Measurements from ENCODE around the gene FAM120B. TPM values are rescaled to one million over a fixed set of nuclear protein-coding genes. Genes with fewer than 3 reads are reported as not detected.

Gene FAM120B
- total and polyA plus RNA-seq, 2 experiments from 2014 or later, result 7.2 to 16.7 TPM

DNA sequence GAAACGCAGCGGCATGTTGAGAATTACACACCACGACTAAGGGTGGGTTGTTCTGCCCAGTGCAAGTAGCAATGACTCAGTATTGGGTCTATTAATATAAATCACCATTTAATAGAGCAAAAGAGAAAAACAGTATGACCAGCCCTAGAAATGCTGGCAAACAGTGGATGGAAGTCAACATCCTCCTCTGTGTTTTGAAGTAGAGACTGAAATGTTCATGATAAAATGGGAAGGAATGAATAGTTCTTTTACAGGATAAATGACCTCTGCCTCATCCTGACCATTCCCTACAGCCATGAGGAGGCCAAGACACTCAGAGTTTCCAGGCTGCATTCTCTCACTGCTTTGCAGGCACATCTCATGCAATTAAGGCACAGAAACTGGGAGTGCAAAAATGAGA lies 134.8 kb downstream of the FAM120B start:
- Histone ChIP-seq H3K4me3 (no peak overlapping the region), H3K9me2 (ENCODE audit: insufficient read depth) (0 out of 2 replicates have a peak, but pooled peaks cover 3% of the 10 kb centered on the region), H3K4me2 (no peak overlapping the region), H2AFZ (no peak overlapping the region), H3K79me2 (replicated peaks; ENCODE audit: insufficient read depth) (no peaks in the 10 kb centered on the region), H3F3A (replicated peaks; ENCODE audit: low read depth) (no peaks in the 10 kb centered on the region), H3K27ac (ENCODE audit: low read depth) (no peak overlapping the region), H3K27me3 (ENCODE audit: insufficient read depth) (no peaks in the 10 kb centered on the region), H4K20me1 (replicated peaks; ENCODE audit: insufficient read depth) (no peaks in the 10 kb centered on the region), H3K4me1 (ENCODE audit: insufficient read depth) (peaks cover 5% of the 10 kb centered on the region; the same call in 1 of the 2 replicates), H3K36me3 (ENCODE audit: insufficient read depth) (no peaks in the 10 kb centered on the region)
- no peak for TF ChIP-seq ZNF331 (CRISPR knock-in tag; IDR thresholded peaks at IDR 0.05; ENCODE audit: low read depth)
- TF ChIP-seq ZNF114 (CRISPR knock-in tag; IDR thresholded peaks at IDR 0.05), result no peak
- TF ChIP-seq, protein P1, sequence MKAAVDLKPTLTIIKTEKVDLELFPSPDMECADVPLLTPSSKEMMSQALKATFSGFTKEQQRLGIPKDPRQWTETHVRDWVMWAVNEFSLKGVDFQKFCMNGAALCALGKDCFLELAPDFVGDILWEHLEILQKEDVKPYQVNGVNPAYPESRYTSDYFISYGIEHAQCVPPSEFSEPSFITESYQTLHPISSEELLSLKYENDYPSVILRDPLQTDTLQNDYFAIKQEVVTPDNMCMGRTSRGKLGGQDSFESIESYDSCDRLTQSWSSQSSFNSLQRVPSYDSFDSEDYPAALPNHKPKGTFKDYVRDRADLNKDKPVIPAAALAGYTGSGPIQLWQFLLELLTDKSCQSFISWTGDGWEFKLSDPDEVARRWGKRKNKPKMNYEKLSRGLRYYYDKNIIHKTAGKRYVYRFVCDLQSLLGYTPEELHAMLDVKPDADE (IDR thresholded peaks at IDR 0.05), result no peak
- TF ChIP-seq NANOG (IDR thresholded peaks at IDR 0.05; ENCODE audit: borderline replicate concordance), result no peak
- no peak for TF ChIP-seq EZH2 (IDR thresholded peaks at IDR 0.05; ENCODE audit: low read depth, unreplicated experiment)
- TF ChIP-seq JUNB (IDR thresholded peaks at IDR 0.05; ENCODE audit: unreplicated experiment), result no peak
- no peak for TF ChIP-seq STAT1 (IDR thresholded peaks at IDR 0.05; ENCODE audit: unreplicated experiment)
- no peak for TF ChIP-seq EZH2phosphoT487 (IDR thresholded peaks at IDR 0.05; ENCODE audit: unreplicated experiment)
- TF ChIP-seq, protein P2, sequence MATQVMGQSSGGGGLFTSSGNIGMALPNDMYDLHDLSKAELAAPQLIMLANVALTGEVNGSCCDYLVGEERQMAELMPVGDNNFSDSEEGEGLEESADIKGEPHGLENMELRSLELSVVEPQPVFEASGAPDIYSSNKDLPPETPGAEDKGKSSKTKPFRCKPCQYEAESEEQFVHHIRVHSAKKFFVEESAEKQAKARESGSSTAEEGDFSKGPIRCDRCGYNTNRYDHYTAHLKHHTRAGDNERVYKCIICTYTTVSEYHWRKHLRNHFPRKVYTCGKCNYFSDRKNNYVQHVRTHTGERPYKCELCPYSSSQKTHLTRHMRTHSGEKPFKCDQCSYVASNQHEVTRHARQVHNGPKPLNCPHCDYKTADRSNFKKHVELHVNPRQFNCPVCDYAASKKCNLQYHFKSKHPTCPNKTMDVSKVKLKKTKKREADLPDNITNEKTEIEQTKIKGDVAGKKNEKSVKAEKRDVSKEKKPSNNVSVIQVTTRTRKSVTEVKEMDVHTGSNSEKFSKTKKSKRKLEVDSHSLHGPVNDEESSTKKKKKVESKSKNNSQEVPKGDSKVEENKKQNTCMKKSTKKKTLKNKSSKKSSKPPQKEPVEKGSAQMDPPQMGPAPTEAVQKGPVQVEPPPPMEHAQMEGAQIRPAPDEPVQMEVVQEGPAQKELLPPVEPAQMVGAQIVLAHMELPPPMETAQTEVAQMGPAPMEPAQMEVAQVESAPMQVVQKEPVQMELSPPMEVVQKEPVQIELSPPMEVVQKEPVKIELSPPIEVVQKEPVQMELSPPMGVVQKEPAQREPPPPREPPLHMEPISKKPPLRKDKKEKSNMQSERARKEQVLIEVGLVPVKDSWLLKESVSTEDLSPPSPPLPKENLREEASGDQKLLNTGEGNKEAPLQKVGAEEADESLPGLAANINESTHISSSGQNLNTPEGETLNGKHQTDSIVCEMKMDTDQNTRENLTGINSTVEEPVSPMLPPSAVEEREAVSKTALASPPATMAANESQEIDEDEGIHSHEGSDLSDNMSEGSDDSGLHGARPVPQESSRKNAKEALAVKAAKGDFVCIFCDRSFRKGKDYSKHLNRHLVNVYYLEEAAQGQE (IDR thresholded peaks at IDR 0.05; ENCODE audit: unreplicated experiment), result no peak
- no peak for TF ChIP-seq POLR2AphosphoS5 (IDR thresholded peaks at IDR 0.05; ENCODE audit: low read depth)
- TF ChIP-seq, protein P3, sequence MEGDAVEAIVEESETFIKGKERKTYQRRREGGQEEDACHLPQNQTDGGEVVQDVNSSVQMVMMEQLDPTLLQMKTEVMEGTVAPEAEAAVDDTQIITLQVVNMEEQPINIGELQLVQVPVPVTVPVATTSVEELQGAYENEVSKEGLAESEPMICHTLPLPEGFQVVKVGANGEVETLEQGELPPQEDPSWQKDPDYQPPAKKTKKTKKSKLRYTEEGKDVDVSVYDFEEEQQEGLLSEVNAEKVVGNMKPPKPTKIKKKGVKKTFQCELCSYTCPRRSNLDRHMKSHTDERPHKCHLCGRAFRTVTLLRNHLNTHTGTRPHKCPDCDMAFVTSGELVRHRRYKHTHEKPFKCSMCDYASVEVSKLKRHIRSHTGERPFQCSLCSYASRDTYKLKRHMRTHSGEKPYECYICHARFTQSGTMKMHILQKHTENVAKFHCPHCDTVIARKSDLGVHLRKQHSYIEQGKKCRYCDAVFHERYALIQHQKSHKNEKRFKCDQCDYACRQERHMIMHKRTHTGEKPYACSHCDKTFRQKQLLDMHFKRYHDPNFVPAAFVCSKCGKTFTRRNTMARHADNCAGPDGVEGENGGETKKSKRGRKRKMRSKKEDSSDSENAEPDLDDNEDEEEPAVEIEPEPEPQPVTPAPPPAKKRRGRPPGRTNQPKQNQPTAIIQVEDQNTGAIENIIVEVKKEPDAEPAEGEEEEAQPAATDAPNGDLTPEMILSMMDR (conservative IDR thresholded peaks at IDR 0.05; ENCODE audit: low read depth in 2 of 2), result no peak
- no peak for TF ChIP-seq CREB1 (CRISPR knock-in tag; IDR thresholded peaks at IDR 0.05; ENCODE audit: low read depth)
- TF ChIP-seq, protein P4, sequence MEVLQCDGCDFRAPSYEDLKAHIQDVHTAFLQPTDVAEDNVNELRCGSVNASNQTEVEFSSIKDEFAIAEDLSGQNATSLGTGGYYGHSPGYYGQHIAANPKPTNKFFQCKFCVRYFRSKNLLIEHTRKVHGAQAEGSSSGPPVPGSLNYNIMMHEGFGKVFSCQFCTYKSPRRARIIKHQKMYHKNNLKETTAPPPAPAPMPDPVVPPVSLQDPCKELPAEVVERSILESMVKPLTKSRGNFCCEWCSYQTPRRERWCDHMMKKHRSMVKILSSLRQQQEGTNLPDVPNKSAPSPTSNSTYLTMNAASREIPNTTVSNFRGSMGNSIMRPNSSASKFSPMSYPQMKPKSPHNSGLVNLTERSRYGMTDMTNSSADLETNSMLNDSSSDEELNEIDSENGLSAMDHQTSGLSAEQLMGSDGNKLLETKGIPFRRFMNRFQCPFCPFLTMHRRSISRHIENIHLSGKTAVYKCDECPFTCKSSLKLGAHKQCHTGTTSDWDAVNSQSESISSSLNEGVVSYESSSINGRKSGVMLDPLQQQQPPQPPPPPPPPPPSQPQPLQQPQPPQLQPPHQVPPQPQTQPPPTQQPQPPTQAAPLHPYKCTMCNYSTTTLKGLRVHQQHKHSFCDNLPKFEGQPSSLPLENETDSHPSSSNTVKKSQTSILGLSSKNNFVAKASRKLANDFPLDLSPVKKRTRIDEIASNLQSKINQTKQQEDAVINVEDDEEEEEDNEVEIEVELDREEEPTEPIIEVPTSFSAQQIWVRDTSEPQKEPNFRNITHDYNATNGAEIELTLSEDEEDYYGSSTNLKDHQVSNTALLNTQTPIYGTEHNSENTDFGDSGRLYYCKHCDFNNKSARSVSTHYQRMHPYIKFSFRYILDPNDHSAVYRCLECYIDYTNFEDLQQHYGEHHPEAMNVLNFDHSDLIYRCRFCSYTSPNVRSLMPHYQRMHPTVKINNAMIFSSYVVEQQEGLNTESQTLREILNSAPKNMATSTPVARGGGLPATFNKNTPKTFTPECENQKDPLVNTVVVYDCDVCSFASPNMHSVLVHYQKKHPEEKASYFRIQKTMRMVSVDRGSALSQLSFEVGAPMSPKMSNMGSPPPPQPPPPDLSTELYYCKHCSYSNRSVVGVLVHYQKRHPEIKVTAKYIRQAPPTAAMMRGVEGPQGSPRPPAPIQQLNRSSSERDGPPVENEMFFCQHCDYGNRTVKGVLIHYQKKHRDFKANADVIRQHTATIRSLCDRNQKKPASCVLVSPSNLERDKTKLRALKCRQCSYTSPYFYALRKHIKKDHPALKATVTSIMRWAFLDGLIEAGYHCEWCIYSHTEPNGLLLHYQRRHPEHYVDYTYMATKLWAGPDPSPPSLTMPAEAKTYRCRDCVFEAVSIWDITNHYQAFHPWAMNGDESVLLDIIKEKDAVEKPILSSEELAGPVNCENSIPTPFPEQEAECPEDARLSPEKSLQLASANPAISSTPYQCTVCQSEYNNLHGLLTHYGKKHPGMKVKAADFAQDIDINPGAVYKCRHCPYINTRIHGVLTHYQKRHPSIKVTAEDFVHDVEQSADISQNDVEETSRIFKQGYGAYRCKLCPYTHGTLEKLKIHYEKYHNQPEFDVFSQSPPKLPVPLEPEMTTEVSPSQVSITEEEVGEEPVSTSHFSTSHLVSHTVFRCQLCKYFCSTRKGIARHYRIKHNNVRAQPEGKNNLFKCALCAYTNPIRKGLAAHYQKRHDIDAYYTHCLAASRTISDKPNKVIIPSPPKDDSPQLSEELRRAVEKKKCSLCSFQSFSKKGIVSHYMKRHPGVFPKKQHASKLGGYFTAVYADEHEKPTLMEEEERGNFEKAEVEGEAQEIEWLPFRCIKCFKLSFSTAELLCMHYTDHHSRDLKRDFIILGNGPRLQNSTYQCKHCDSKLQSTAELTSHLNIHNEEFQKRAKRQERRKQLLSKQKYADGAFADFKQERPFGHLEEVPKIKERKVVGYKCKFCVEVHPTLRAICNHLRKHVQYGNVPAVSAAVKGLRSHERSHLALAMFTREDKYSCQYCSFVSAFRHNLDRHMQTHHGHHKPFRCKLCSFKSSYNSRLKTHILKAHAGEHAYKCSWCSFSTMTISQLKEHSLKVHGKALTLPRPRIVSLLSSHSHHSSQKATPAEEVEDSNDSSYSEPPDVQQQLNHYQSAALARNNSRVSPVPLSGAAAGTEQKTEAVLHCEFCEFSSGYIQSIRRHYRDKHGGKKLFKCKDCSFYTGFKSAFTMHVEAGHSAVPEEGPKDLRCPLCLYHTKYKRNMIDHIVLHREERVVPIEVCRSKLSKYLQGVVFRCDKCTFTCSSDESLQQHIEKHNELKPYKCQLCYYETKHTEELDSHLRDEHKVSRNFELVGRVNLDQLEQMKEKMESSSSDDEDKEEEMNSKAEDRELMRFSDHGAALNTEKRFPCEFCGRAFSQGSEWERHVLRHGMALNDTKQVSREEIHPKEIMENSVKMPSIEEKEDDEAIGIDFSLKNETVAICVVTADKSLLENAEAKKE (CRISPR knock-in tag; IDR thresholded peaks at IDR 0.05), result no peak
- DNase-seq (ENCODE audit: low spot score) (no peak), ATAC-seq (no peak)
- Mint-ChIP-seq H3K4me1 (peaks cover 15% of the 10 kb centered on the region), H3K4me3 (no peak overlapping the region), H3K27ac (no peak overlapping the region), H3K9me3 (peaks cover 2% of the 10 kb centered on the region; the same call in 1 of the 3 replicates), H3K27me3 (ENCODE audit: insufficient read depth, low read depth, poor library complexity) (peaks cover 10% of the 10 kb centered on the region), H3K36me3 (ENCODE audit: low read depth) (peaks cover 2% of the 10 kb centered on the region; the same call in 1 of the 3 replicates)

Measured in GM23338 (cell line).